HEK293 (cell line): ENCODE results near the gene GALR2.

Experiments used
- CTCF ChIA-PET: fragments of 350-600 bp; formaldehyde crosslinking; extraction: SDS; loops from one replicate; lab custom pipeline; 2021; ENCODE audit warnings: antibody characterized with exemption; lab: Yijun Ruan, JAX
- POLR2A ChIA-PET: fragments of 300-600 bp; formaldehyde crosslinking; extraction: SDS; loops from one replicate; lab custom pipeline; 2020; ENCODE audit warnings: antibody characterized with exemption, inconsistent platforms; lab: Yijun Ruan, JAX
- H3K27ac ChIP-seq: fragments of 200-500 bp; sonication (Bioruptor generic); 2 replicates; pipeline ENCODE4 v1.5.1; 2014; ENCODE audit warnings: low read depth, low read length, control low read depth, inconsistent platforms; ENCODE audit errors: extremely low read depth
- H3K36me3 ChIP-seq, 2 experiments: fragments of 200-500 bp in 1 of 2; sonication (Bioruptor generic) in 1 of 2; 1 replicate in 1 of 2; 2 replicates in 1 of 2; pipeline ENCODE4 v1.5.1; 2014 to 2017; ENCODE audit warnings: inconsistent platforms in 2 of 2, low read length in 2 of 2; ENCODE audit not compliant: control insufficient read depth in 2 of 2, insufficient read depth in 1 of 2
- H3K4me1 ChIP-seq: fragments of 200-500 bp; sonication (Bioruptor generic); 2 replicates; pipeline ENCODE4 v1.5.1; 2014; ENCODE audit warnings: mild to moderate bottlenecking, low read length, inconsistent platforms; ENCODE audit not compliant: control insufficient read depth, insufficient read depth
- H3K4me3 ChIP-seq: 2 replicates; pipeline ENCODE4 v1.5.1; 2011; ENCODE audit warnings: low read depth, mild to moderate bottlenecking, control low read depth, low read length, moderate library complexity
- H3K9me3 ChIP-seq: fragments of 200-500 bp; sonication (Bioruptor generic); 2 replicates; pipeline ENCODE4 v1.5.1; 2014; ENCODE audit warnings: low read depth, low read length, inconsistent platforms; ENCODE audit not compliant: control insufficient read depth, insufficient read depth
- ATF2 ChIP-seq: fragments of 450-650 bp; formaldehyde crosslinking; IDR thresholded peaks from 2 replicates; pipeline ENCODE4 v1.5.1; 2016; ENCODE audit warnings: missing biosample characterization, missing genetic modification characterization, low read depth
- BCL6B ChIP-seq: fragments of 450-650 bp; formaldehyde crosslinking; IDR thresholded peaks from 2 replicates; pipeline ENCODE4 v1.5.1; 2017; ENCODE audit warnings: missing biosample characterization, missing genetic modification characterization
- GLIS1 ChIP-seq: fragments of 450-650 bp; formaldehyde crosslinking; IDR thresholded peaks from 2 replicates; pipeline ENCODE4 v1.5.1; 2016; ENCODE audit warnings: missing biosample characterization, missing genetic modification characterization
- GLIS2 ChIP-seq: fragments of 450-650 bp; formaldehyde crosslinking; IDR thresholded peaks from 2 replicates; pipeline ENCODE4 v1.5.1; 2016; ENCODE audit warnings: missing biosample characterization, missing genetic modification characterization
- PBX3 ChIP-seq: sonication (generic); formaldehyde crosslinking; IDR thresholded peaks from 2 replicates; pipeline ENCODE4 v1.8.1; 2022; ENCODE audit warnings: mild to moderate bottlenecking, moderate library complexity, missing genetic modification reagents
- PRDM1 ChIP-seq: fragments of 450-650 bp; formaldehyde crosslinking; IDR thresholded peaks from 2 replicates; pipeline ENCODE4; 2016; ENCODE audit warnings: missing biosample characterization, missing genetic modification characterization
- SP3 ChIP-seq: fragments of 450-650 bp; formaldehyde crosslinking; IDR thresholded peaks from 2 replicates; pipeline ENCODE4 v1.5.1; 2016; ENCODE audit warnings: missing biosample characterization, missing genetic modification characterization
- ZBTB44 ChIP-seq: fragments of 450-650 bp; IDR thresholded peaks from 2 replicates; pipeline ENCODE4 v1.5.1; 2018; ENCODE audit warnings: missing biosample characterization, mild to moderate bottlenecking, missing genetic modification characterization
- ZBTB6 ChIP-seq: fragments of 450-650 bp; formaldehyde crosslinking; IDR thresholded peaks from 2 replicates; pipeline ENCODE4 v1.5.1; 2017; ENCODE audit warnings: missing biosample characterization, missing genetic modification characterization
- ZNF366 ChIP-seq: fragments of 450-650 bp; formaldehyde crosslinking; conservative IDR thresholded peaks from 2 replicates; pipeline ENCODE4 v1.5.1; 2016; ENCODE audit warnings: missing biosample characterization, missing genetic modification characterization
- ZNF544 ChIP-seq: fragments of 450-650 bp; formaldehyde crosslinking; IDR thresholded peaks from 2 replicates; pipeline ENCODE4 v1.5.0; 2017; ENCODE audit warnings: missing biosample characterization, missing genetic modification characterization
- ZSCAN18 ChIP-seq: fragments of 450-650 bp; formaldehyde crosslinking; IDR thresholded peaks from 2 replicates; pipeline ENCODE4 v1.5.1; 2016; ENCODE audit warnings: missing biosample characterization, missing genetic modification characterization

GALR2 gene

GRCh38 chr17:76122431-76123190, 48.0 kb downstream of the GALR2 start:
- Histone ChIP-seq H3K4me1 (no peaks in the 10 kb centered on the region), H3K9me3 (no peaks in the 10 kb centered on the region), H3K36me3 (no peaks in the 10 kb centered on the region), H3K4me3 (no peak overlapping the region), H3K27ac (no peak overlapping the region)
- ChIA-PET CTCF (interaction anchor here (0.6 to 11.8 kb wide), 13 partner anchors 10 to 176 kb away, joined by 3 to 191 read pairs (median 9); no protein-coding TSS in a partner anchor), POLR2A (no interaction called here)
- TF ChIP-seq ATF2 (tag by site-specific recombination), result no peak
- no peak for TF ChIP-seq BCL6B (tag by site-specific recombination)
- TF ChIP-seq GLIS2 (tag by site-specific recombination), result peak; percentile 37; the same call in 1 of the 2 replicates
- TF ChIP-seq SP3, result no peak
- no peak for TF ChIP-seq GLIS1 (tag by site-specific recombination)

- H3K36me3 ChIP-seq, result no peaks in the 10 kb centered on the region
- TF ChIP-seq PBX3 (no peak), ZSCAN18 (0 out of 2 replicates have a peak, but pooled peaks have one; percentile 21), ZBTB44 (tag by site-specific recombination) (no peak), PRDM1 (peak; percentile 98), ZNF544 (tag by site-specific recombination) (no peak), ZBTB6 (tag by site-specific recombination) (no peak), ZNF366 (tag by site-specific recombination) (peak; percentile 98)
- TF ChIP-seq, all 188 proteins: peak for 3
- no peaks in the 10 kb centered on the region for H3K9me3 ChIP-seq
- H3K4me1 ChIP-seq, result no peaks in the 10 kb centered on the region
- H3K27ac ChIP-seq, result no peak overlapping the region
- no peak overlapping the region for H3K4me3 ChIP-seq
- POLR2A ChIA-PET, result interaction anchor here (1.2 kb wide), 1 partner anchor 12 kb away, joined by 3 read pairs; no protein-coding TSS in a partner anchor
- CTCF ChIA-PET, result interaction anchor here (0.5 to 11.8 kb wide), 12 partner anchors 8 to 176 kb away, joined by 3 to 191 read pairs (median 5); partner anchors contain the start of genes CDK3 and FOXJ1
Measured at GRCh38 chr17:76123191-76123499, 48.6 kb downstream of the GALR2 start.
